Neural progenitor cell (in vitro differentiated cells): ENCODE data around the gene FGD2. TPM values are rescaled to one million over a fixed set of nuclear protein-coding genes. Genes with fewer than 3 reads are reported as not detected.

Experiments
- DNase-seq: peaks from one replicate; pipeline ENCODE4 v3.0.0-alpha.2; 2016; ENCODE audit warnings: low spot score
- H2AFZ ChIP-seq: fragments of 200-600 bp; sonication (generic); replicated peaks from 2 replicates; pipeline ENCODE4 v1.6.1; 2016; ENCODE audit warnings: antibody characterized with exemption
- H3F3A ChIP-seq: fragments of 200-600 bp; sonication (generic); 2 replicates; pipeline ENCODE4 v1.6.1; 2016; ENCODE audit warnings: antibody characterized with exemption, low read depth
- H3K27ac ChIP-seq: fragments of 200-600 bp; sonication (generic); 2 replicates; pipeline ENCODE4 v1.5.1; 2016; ENCODE audit warnings: mild to moderate bottlenecking
- H3K27me3 ChIP-seq: fragments of 200-600 bp; sonication (generic); 2 replicates; pipeline ENCODE4 v1.6.1; 2016; ENCODE audit warnings: mild to moderate bottlenecking, moderate library complexity
- H3K36me3 ChIP-seq: fragments of 200-600 bp; sonication (generic); 2 replicates; pipeline ENCODE4 v1.5.1; 2016
- H3K4me1 ChIP-seq: fragments of 200-600 bp; sonication (generic); 2 replicates; pipeline ENCODE4 v1.6.1; 2016; ENCODE audit warnings: mixed run types
- H3K4me2 ChIP-seq: fragments of 200-600 bp; sonication (generic); 2 replicates; pipeline ENCODE4 v1.6.1; 2016
- H3K4me3 ChIP-seq: fragments of 200-600 bp; sonication (generic); 2 replicates; pipeline ENCODE4 v1.5.1; 2016
- H3K79me2 ChIP-seq: fragments of 200-600 bp; sonication (generic); 2 replicates; pipeline ENCODE4 v1.6.1; 2016; ENCODE audit warnings: low read depth
- H3K9ac ChIP-seq: fragments of 200-600 bp; sonication (generic); 2 replicates; pipeline ENCODE4 v1.6.1; 2016
- H3K9me3 ChIP-seq: fragments of 200-600 bp; sonication (generic); 2 replicates; pipeline ENCODE4 v1.5.1; 2016; ENCODE audit warnings: low read depth
- H4K20me1 ChIP-seq: fragments of 200-600 bp; sonication (generic); 2 replicates; pipeline ENCODE4 v1.6.1; 2016; ENCODE audit warnings: low read depth
- H3K27ac Mint-ChIP-seq: 3 replicates; pipeline ENCODE4 v1.8.0; 2021; ENCODE audit warnings: mixed read lengths
- H3K27me3 Mint-ChIP-seq: 2 replicates; pipeline ENCODE4 v1.8.0; 2022; ENCODE audit warnings: low read depth, mild to moderate bottlenecking, inconsistent platforms, moderate library complexity, mixed read lengths; ENCODE audit not compliant: insufficient read depth
- H3K36me3 Mint-ChIP-seq: 3 replicates; pipeline ENCODE4 v1.8.0; 2021; ENCODE audit warnings: mixed read lengths
- H3K4me1 Mint-ChIP-seq: 3 replicates; pipeline ENCODE4 v1.8.0; 2021; ENCODE audit warnings: mixed read lengths
- H3K4me3 Mint-ChIP-seq: 3 replicates; pipeline ENCODE4 v1.8.0; 2021; ENCODE audit warnings: mild to moderate bottlenecking, moderate library complexity, mixed read lengths
- H3K9me3 Mint-ChIP-seq: 3 replicates; pipeline ENCODE4 v1.8.0; 2020; ENCODE audit warnings: mixed read lengths
- EZH2 ChIP-seq: fragments of 200-600 bp; sonication (generic); IDR thresholded peaks from 2 replicates; pipeline ENCODE4 v1.6.1; 2017; ENCODE audit warnings: antibody characterized with exemption, mild to moderate bottlenecking, moderate library complexity
- EZH2phosphoT487 ChIP-seq: fragments of 200-600 bp; sonication (generic); IDR thresholded peaks from 2 replicates; pipeline ENCODE4 v1.6.1; 2017; ENCODE audit warnings: antibody characterized with exemption
- total RNA-seq: library from RNA; depleted of rRNA; stranded (reverse); fragments of >200 nt; gene quantifications from 2 replicates; pipeline ENCODE4 v1.2.3, GENCODE V29; 2015; ENCODE audit warnings: low replicate concordance
- TF ChIP-seq, protein P1 (sequence below): fragments of 200-600 bp; sonication (generic); IDR thresholded peaks from 2 replicates; pipeline ENCODE4 v1.5.1; 2017; ENCODE audit warnings: antibody characterized with exemption, mild to moderate bottlenecking

Gene FGD2
- total RNA-seq, 1 donor from 2014 or later = 0.06 TPM

DNA sequence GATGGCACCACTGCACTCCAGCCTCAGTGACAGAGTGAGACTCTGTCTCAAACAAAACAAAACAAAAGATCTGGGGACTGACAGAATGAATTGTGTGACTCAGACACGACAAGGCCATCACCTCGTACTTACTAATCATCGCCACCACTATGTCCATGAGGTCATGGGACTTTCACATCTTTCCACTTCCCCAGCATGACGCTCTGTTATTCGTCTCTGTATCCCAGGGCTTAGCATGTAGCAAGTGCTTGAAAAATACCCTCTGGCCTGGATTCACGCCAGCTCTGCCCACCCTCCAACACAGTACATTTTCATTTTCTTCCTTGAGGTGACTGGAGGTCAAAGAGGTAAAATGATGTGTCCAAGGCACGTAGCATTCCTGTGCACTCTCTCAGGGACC, 27.8 kb downstream of the FGD2 start:
- H3K4me1 ChIP-seq = no peaks in the 10 kb centered on the region
- H4K20me1 ChIP-seq = no peaks in the 10 kb centered on the region
- H3K27me3 ChIP-seq = no peaks in the 10 kb centered on the region
- Mint-ChIP-seq H3K9me3 (peaks cover 7% of the 10 kb centered on the region), H3K27me3 (peaks cover 6% of the 10 kb centered on the region), H3K36me3 (no peaks in the 10 kb centered on the region), H3K4me1 (peaks cover 11% of the 10 kb centered on the region), H3K4me3 (no peak overlapping the region), H3K27ac (peak overlapping the region; percentile 30)
- no peak overlapping the region for H3K9ac ChIP-seq
- H3K79me2 ChIP-seq = no peaks in the 10 kb centered on the region
- peaks cover 10% of the 10 kb centered on the region for H3K9me3 ChIP-seq
- no peak overlapping the region for H3K27ac ChIP-seq
- H2AFZ ChIP-seq = no peak overlapping the region
- TF ChIP-seq, protein P1, sequence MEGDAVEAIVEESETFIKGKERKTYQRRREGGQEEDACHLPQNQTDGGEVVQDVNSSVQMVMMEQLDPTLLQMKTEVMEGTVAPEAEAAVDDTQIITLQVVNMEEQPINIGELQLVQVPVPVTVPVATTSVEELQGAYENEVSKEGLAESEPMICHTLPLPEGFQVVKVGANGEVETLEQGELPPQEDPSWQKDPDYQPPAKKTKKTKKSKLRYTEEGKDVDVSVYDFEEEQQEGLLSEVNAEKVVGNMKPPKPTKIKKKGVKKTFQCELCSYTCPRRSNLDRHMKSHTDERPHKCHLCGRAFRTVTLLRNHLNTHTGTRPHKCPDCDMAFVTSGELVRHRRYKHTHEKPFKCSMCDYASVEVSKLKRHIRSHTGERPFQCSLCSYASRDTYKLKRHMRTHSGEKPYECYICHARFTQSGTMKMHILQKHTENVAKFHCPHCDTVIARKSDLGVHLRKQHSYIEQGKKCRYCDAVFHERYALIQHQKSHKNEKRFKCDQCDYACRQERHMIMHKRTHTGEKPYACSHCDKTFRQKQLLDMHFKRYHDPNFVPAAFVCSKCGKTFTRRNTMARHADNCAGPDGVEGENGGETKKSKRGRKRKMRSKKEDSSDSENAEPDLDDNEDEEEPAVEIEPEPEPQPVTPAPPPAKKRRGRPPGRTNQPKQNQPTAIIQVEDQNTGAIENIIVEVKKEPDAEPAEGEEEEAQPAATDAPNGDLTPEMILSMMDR = no peak
- TF ChIP-seq EZH2 (no peak), EZH2phosphoT487 (no peak)
- no peak overlapping the region for H3K4me3 ChIP-seq
- no peaks in the 10 kb centered on the region for H3K36me3 ChIP-seq
- no peak overlapping the region for H3K4me2 ChIP-seq
- H3F3A ChIP-seq = no peaks in the 10 kb centered on the region
- no peak for DNase-seq

GRCh38 chr6:37033819-37034795, 28.7 kb downstream of the FGD2 start:
- Histone ChIP-seq H3F3A (no peaks in the 10 kb centered on the region), H4K20me1 (no peaks in the 10 kb centered on the region), H3K79me2 (no peaks in the 10 kb centered on the region), H3K9ac (no peak overlapping the region), H3K4me3 (no peak overlapping the region), H3K9me3 (peaks cover 10% of the 10 kb centered on the region), H3K4me2 (no peak overlapping the region), H3K36me3 (no peaks in the 10 kb centered on the region), H2AFZ (no peak overlapping the region), H3K27ac (no peak overlapping the region), H3K4me1 (no peaks in the 10 kb centered on the region), H3K27me3 (no peaks in the 10 kb centered on the region)
- H3K4me1 Mint-ChIP-seq = peaks cover 9% of the 10 kb centered on the region
- no peak overlapping the region for H3K27ac Mint-ChIP-seq
- H3K9me3 Mint-ChIP-seq = peaks cover 7% of the 10 kb centered on the region
- H3K36me3 Mint-ChIP-seq = no peaks in the 10 kb centered on the region
- peaks cover 6% of the 10 kb centered on the region for H3K27me3 Mint-ChIP-seq
- TF ChIP-seq, protein P1 = no peak
- no peak for TF ChIP-seq EZH2
- no peak for TF ChIP-seq EZH2phosphoT487
- no peak overlapping the region for H3K4me3 Mint-ChIP-seq
- DNase-seq = no peak

DNA sequence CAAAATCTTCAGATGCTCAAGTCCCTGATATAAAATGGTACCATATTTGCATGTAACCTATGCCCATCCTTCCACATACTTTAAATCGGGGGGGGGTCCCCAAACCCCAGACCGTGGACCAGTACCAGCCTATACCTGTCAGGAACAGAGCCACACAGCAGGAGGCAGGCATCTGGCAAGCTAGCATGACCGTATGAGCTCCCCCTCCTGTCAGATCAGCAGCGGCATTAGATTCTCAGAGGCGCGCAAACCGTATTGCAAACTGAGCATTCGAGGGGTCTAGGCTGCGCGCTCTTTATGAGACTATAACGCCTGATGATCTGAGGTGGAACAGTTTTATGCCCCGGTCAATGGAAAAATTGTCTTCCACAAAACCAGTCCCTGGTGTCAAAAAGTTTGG, 30.7 kb downstream of the FGD2 start:
- H3K4me3 Mint-ChIP-seq = peak overlapping the region; percentile 13

More for the DNA sequence above, 30.7 kb downstream of the FGD2 start:
- Histone ChIP-seq H3K79me2 (no peaks in the 10 kb centered on the region), H3F3A (no peaks in the 10 kb centered on the region), H3K36me3 (no peaks in the 10 kb centered on the region), H3K27me3 (no peaks in the 10 kb centered on the region), H3K4me1 (no peaks in the 10 kb centered on the region), H2AFZ (no peak overlapping the region), H3K27ac (no peak overlapping the region), H3K4me2 (no peak overlapping the region), H4K20me1 (no peaks in the 10 kb centered on the region), H3K4me3 (no peak overlapping the region), H3K9ac (no peak overlapping the region), H3K9me3 (no peaks in the 10 kb centered on the region)
- TF ChIP-seq EZH2phosphoT487 = no peak
- TF ChIP-seq, protein P1 = no peak
- TF ChIP-seq EZH2 = no peak
- Mint-ChIP-seq H3K27me3 (peaks cover 6% of the 10 kb centered on the region), H3K36me3 (no peaks in the 10 kb centered on the region), H3K4me1 (peaks cover 9% of the 10 kb centered on the region), H3K27ac (peak overlapping the region; percentile 66), H3K9me3 (no peaks in the 10 kb centered on the region)
- DNase-seq = no peak
